ENCODE data around the gene AKAP13.

- TF ChIP-seq CTCF (tag by site-specific recombination; IDR thresholded peaks at IDR 0.05) (no peak), KLF16 (tag by site-specific recombination; IDR thresholded peaks at IDR 0.05) (no peak), BCL11B (tag by site-specific recombination; IDR thresholded peaks at IDR 0.05; ENCODE audit: low read depth) (no peak), ZNF785 (tag by site-specific recombination; IDR thresholded peaks at IDR 0.05) (no peak), REST (tag by site-specific recombination; IDR thresholded peaks at IDR 0.05) (no peak), ZNF558 (tag by site-specific recombination; IDR thresholded peaks at IDR 0.05) (no peak), YY1 (tag by site-specific recombination; IDR thresholded peaks at IDR 0.05) (no peak), ZNF335 (tag by site-specific recombination; conservative IDR thresholded peaks at IDR 0.05) (no peak), ZNF280D (tag by site-specific recombination; IDR thresholded peaks at IDR 0.05) (no peak), PBX3 (CRISPR knock-in tag; IDR thresholded peaks at IDR 0.05) (no peak), ZBTB6 (tag by site-specific recombination; IDR thresholded peaks at IDR 0.05) (no peak), GLI2 (tag by site-specific recombination; IDR thresholded peaks at IDR 0.05; ENCODE audit: borderline replicate concordance, low read depth) (no peak), BCL11A (tag by site-specific recombination; IDR thresholded peaks at IDR 0.05; ENCODE audit: low read depth) (no peak), ZNF707 (tag by site-specific recombination; IDR thresholded peaks at IDR 0.05) (no peak)
Measured at GRCh38 chr15:85711580-85712192, 331.3 kb downstream of the AKAP13 start.

Measured in HEK293 (cell line).